GM18499 (cell line): ENCODE measurements around the gene ADAD2.
"Not testable (repeated sequence)": the region's sequence is repeated elsewhere in the genome, so short reads cannot be mapped to it uniquely, and the experiment has no call there.

Experiments
- ATAC-seq: cut with Tn5 transposase; IDR thresholded peaks from one replicate; pipeline ENCODE4 v1.9.1; 2021; ENCODE audit warnings: moderate number of reproducible peaks; ENCODE audit not compliant: insufficient read depth, unreplicated experiment

ADAD2 gene

GRCh38 chr16:84195201-84196093 is 4.5 kb downstream of the ADAD2 start:
- no peak for ATAC-seq

- ATAC-seq, result no peak
These were observed 5.1 kb downstream of the ADAD2 start for GRCh38 chr16:84196101-84196500.

- ATAC-seq, result no peak
These were observed 5.9 kb downstream of the ADAD2 start for GRCh38 chr16:84196727-84197394.

- ATAC-seq, result no peak
These were observed 6.6 kb downstream of the ADAD2 start for GRCh38 chr16:84197466-84198128.

GRCh38 chr16:84198401-84198800 is 7.4 kb downstream of the ADAD2 start:
- no peak for ATAC-seq

- ATAC-seq, result no peak
These were observed 8.1 kb downstream of the ADAD2 start for GRCh38 chr16:84199097-84199496.

GRCh38 chr16:84199861-84200260 is 8.9 kb downstream of the ADAD2 start:
- no peak for ATAC-seq

- not testable (repeated sequence) for ATAC-seq
These were observed 13.6 kb downstream of the ADAD2 start for GRCh38 chr16:84204551-84204950.

GRCh38 chr16:84205123-84205522 is 14.2 kb downstream of the ADAD2 start:
- not testable (repeated sequence) for ATAC-seq

- no peak for ATAC-seq
These were observed 15.2 kb downstream of the ADAD2 start for GRCh38 chr16:84205976-84206691.

GRCh38 chr16:84207251-84207650 is 16.3 kb downstream of the ADAD2 start:
- ATAC-seq, result no peak

GRCh38 chr16:84207879-84208278 is 16.9 kb downstream of the ADAD2 start:
- no peak for ATAC-seq

GRCh38 chr16:84209989-84210388 is 19.0 kb downstream of the ADAD2 start:
- no peak for ATAC-seq

- ATAC-seq, result no peak
These were observed 21.2 kb downstream of the ADAD2 start for GRCh38 chr16:84212154-84212553.

- ATAC-seq, result no peak
These were observed 21.7 kb downstream of the ADAD2 start for GRCh38 chr16:84212631-84213030.

GRCh38 chr16:84214451-84215066 is 23.6 kb downstream of the ADAD2 start:
- no peak for ATAC-seq

- no peak for ATAC-seq
These were observed 24.6 kb downstream of the ADAD2 start for GRCh38 chr16:84215531-84215930.

GRCh38 chr16:84216144-84216543 is 25.2 kb downstream of the ADAD2 start:
- ATAC-seq, result not testable (repeated sequence)

GRCh38 chr16:84218176-84218823 is 27.3 kb downstream of the ADAD2 start:
- ATAC-seq, result no peak

- ATAC-seq, result no peak
These were observed 28.0 kb downstream of the ADAD2 start for GRCh38 chr16:84218956-84219355.
